AG09309 (cell line): ENCODE data around the gene TUBA4A.

Experiments
- DNase-seq: peaks from one replicate; pipeline ENCODE4 v3.0.0-alpha.2; 2010; ENCODE audit warnings: low read depth
- H3K4me3 ChIP-seq: 2 replicates; pipeline ENCODE4 v1.5.1; 2011; ENCODE audit warnings: mild to moderate bottlenecking, low read depth, low read length, moderate library complexity; ENCODE audit not compliant: control insufficient read depth
- TF ChIP-seq, protein P1 (sequence below): IDR thresholded peaks from 2 replicates; pipeline ENCODE4 v1.5.1; 2011; ENCODE audit warnings: mild to moderate bottlenecking, low read depth, low read length, inconsistent platforms; ENCODE audit not compliant: insufficient read depth, control insufficient read depth; ENCODE audit errors: missing control alignments

The TUBA4A gene

DNA sequence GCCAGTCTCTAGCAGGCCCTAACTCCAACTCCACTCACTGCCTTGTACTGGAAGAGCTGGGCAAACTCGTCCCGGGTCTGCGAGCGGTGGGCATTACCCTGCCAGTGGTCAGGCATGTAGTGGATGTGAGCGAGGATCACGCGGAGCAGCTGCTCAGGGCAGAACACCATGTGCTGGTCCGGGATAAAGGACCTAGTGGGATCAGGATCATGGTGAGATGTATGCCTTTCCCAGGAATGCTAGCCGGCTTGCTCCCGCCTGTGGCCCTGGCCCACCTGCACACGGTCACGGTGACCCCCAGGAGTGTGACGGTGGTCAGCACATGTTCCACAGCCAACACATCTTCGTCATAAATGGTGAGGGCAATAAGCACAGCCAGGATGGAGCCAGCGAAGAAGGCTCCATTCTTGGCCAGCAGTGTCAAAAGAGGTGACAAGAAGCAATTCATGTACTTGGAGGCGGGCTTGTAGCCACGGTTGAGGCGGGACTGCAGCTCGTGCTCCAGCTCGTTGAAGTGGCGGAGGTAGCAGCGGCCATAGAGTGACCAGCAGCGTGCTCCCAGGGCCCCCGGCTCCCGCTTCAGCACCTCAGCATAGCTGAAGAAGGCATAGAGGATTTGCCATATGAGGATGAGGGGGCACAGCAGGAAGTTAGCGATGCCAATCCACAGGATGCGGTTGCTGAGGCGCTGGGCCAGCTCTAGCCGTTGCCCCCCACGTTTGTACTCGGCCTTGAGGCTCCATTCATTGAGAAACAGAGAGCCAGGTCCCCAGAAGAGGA, 29.7 kb downstream of the TUBA4A start:
- TF ChIP-seq, protein P1, sequence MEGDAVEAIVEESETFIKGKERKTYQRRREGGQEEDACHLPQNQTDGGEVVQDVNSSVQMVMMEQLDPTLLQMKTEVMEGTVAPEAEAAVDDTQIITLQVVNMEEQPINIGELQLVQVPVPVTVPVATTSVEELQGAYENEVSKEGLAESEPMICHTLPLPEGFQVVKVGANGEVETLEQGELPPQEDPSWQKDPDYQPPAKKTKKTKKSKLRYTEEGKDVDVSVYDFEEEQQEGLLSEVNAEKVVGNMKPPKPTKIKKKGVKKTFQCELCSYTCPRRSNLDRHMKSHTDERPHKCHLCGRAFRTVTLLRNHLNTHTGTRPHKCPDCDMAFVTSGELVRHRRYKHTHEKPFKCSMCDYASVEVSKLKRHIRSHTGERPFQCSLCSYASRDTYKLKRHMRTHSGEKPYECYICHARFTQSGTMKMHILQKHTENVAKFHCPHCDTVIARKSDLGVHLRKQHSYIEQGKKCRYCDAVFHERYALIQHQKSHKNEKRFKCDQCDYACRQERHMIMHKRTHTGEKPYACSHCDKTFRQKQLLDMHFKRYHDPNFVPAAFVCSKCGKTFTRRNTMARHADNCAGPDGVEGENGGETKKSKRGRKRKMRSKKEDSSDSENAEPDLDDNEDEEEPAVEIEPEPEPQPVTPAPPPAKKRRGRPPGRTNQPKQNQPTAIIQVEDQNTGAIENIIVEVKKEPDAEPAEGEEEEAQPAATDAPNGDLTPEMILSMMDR = no peak
- DNase-seq = no peak
- no peak overlapping the region for H3K4me3 ChIP-seq

DNA sequence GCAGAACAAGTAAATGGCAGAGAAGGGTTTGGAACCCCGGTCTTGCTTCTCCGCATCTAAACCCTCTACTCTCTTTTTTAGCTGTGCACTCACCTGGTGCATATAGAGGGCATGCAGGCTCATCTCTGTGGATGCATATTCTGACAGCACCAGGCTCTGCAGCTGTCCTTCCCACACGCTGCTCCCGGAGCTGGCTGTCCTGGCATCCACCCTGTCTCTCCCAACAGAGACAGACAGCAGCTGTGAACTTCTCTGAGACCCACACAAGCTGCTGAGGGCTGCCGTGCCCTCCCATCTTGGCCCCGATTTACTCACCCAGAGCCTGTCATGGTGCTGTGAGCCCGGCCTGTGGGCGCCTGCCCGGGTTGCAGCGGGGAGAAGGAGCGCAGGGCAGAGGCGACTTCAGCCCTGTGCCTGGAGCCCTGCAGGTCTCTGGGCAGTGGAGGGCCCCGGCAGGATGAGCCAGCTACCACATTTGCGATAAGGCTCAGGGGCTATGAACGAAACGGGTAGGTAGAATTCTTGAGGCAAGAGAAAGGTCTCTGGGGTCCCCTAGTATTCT, 31.7 kb downstream of the TUBA4A start:
- no peak for DNase-seq
- TF ChIP-seq, protein P1 = no peak

DNA sequence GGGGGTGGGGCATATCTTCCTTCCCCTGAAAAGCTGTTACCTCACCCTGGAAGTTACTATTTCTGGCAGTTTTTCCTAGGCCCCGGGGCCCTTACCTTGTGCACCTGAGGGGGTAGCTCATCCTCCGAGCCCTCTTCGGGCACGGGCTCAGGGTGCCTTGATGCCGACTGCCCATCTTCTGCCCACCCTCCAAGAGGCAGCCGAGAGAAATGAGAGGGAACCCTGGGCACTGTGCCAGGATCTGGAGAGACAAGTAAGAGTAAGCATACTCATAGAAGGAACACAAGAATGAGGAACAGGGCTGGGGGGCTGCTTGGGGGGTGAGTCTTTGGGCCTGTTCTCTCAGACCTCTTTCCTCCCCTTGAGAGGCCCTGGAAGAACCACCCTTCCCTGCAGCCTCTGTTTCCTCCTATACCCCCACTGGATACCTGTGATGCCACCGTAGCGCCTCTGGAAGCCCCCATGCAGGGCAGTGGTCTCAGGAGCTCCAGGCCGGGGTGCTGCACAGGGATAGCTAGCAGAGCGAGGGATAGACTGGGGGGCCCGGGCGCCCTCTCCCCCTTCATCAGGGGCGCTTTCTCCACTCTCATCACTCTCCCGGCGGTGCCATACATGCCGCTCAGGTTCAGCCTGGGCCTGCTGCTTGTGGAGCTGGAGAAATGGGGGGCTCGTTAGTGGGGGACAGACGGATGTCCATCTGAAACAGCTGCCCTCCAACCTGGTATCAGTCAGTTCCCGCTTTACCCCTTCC, 32.9 kb downstream of the TUBA4A start:
- no peak for DNase-seq
- H3K4me3 ChIP-seq = no peak overlapping the region
- TF ChIP-seq, protein P1 = no peak

More for the DNA sequence above, 31.7 kb downstream of the TUBA4A start:
- no peak overlapping the region for H3K4me3 ChIP-seq

DNA sequence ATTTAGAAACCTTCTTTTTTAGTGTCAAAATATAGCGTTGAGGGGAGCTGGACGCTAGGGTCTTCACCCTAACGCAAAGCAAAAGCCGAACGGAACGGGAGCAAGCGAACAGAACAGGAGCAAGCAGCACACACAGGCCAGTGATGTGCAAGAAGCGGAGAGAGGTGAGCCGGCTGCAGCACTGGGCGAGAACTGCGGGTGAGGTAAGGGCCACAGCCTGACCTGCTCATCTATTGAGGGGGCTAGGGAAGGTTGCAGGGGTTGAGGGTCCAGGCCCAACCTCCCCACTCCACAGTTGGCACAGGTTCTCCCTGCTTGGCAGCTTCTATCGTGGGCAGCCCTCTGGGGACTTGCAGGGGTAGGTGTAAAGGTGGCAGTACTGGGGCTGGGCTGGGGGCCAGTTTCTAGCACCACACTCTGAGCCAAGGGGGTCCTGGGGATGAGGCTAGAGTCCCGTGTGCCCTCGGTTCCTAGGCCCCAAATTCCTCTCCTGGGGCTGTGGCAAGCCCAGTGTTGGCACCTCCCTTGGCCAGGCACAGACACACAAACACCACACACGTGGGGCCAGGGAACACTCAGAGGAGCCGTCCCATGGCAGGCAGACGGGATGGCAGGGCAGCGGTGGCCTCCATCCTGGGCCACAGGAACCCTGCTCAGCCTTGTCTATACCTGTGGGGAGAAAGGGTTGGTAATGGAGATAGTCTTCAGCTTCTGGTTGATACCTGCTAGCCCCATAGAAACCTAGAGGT, 33.8 kb downstream of the TUBA4A start:
- DNase-seq = no peak
- no peak overlapping the region for H3K4me3 ChIP-seq
- TF ChIP-seq, protein P1 = no peak

DNA sequence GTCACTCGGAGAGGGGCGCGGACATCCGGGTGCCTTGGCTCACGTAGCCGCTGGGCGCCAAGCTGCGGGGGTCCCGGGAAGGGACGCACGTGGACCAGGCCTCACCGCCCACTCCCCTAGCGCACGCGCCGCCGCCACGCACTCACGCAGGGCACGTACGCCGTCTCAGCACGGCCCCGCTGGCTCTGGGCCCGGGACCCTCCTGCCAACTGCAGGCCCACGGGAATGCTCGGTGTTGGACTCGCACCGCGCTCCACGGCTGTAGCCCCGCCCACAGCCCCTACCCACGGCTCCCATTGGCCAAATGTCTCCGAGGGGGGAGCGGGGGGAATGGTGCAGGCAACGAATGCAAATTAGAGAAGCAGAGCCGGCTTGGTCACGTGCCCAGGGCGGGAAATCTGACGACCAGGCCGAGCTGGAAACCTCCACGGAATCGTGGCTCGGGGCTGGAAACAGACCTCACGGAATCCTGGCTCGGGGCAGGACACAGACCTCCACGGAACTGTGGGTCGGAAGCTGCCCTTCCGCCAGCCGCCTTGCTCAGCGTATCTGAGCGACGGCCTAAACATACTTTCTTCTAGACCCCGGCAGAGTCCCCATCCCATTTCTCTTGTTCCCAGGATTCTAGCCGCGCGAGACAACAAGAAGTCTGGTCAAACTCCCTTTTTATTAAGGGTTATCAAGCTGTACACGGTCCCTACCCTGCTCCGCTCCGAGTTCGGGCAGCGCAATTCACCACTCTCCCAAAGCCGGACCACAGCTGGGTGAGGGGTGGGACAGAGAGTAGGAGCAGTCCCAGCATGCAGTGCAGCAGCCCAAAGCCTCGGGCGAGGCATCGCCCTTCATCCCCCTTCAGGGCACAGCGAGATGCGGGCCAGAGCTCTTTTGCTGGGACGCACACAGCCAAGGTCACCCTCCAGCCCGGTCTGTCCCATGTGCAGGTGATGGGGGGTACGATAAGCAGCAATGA, 34.7 kb downstream of the TUBA4A start, which contains the start of gene ABCB6:
TSS of gene ABCB6 (minus strand) at position 227 of the 970 bp plus-strand sequence. CDS start 285 bp downstream, outside the sequence.
- peak within 1 kb of the TSS; percentile 53 for H3K4me3 ChIP-seq
- DNase-seq = peak; percentile 69
- TF ChIP-seq, protein P1 = no peak
